Activated CD4-positive, alpha-beta T cell treated with anti-CD3 and anti-CD28 coated beads, Interleukin-2, amount 50 U/mL, for 24 hours (primary cell): ENCODE measurements around the gene SLC2A4.

Experiments
- DNase-seq, 2 donors: peaks; one replicate each; pipeline ENCODE4 v3.0.0-alpha.2; 2020; ENCODE audit warnings: low read depth in 1 of 2, low spot score in 1 of 2

The SLC2A4 gene

GRCh38 chr17:7246779-7247178, 34.7 kb upstream of the SLC2A4 start:
- no peak for DNase-seq

DNA sequence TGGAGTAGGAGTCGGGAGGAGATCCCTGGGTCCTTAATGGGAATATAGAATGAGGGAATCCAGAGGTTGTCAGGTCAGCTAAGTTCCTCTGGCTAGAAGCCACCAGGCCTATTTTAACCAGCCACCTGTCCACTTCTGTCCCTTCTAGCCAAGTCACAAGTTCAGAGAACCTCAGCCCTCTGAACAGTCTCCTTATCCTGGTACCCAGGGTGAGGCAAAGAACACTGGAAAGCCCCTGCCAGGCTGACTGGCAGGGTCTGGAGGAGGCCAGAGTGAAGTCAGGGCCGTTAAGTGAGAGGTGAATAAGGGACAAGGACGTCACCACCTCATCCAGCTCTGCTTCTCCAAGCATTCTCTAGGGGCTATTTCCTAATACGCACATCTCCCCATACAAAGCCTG, 32.7 kb upstream of the SLC2A4 start:
- no peak for DNase-seq

DNA sequence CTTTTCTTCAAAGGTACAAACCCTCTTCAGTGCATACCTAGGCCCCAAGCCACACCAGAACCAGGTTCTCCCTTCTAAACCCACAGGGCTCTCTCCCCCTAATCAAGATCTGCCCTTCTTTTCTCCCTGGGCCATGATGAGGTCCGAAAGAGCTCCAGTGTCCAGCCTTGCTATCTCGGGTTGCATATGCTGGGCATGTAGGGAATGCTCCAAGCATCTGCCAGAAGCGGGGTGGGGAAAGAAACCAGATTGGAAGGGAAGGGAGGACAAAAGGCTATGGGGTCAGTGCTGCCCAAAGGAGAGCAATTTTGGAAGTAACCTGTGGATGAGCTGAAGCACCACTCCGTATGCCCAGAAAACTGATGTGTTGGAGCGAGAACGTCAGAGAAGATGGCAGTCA, 32.3 kb upstream of the SLC2A4 start:
- DNase-seq: no peak

DNA sequence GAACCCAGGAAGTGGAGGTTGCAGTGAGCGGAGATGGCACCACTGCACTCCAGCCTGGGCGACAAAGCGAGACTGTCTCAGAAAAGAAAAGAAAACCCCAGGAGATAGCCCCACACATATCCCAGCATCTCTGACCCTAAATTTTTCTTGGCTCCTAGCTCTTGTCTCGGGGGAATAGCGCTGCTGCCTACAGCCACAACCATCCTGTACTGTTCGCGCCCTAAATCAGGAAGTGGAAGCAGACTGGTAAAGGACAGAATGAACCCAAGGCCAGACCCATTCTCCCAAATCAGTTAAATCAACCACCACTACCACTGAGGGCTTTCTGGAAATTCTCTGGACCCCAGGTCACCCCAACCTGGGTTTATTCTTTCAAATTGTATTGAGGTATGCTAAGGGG, 31.7 kb upstream of the SLC2A4 start:
- no peak for DNase-seq

DNA sequence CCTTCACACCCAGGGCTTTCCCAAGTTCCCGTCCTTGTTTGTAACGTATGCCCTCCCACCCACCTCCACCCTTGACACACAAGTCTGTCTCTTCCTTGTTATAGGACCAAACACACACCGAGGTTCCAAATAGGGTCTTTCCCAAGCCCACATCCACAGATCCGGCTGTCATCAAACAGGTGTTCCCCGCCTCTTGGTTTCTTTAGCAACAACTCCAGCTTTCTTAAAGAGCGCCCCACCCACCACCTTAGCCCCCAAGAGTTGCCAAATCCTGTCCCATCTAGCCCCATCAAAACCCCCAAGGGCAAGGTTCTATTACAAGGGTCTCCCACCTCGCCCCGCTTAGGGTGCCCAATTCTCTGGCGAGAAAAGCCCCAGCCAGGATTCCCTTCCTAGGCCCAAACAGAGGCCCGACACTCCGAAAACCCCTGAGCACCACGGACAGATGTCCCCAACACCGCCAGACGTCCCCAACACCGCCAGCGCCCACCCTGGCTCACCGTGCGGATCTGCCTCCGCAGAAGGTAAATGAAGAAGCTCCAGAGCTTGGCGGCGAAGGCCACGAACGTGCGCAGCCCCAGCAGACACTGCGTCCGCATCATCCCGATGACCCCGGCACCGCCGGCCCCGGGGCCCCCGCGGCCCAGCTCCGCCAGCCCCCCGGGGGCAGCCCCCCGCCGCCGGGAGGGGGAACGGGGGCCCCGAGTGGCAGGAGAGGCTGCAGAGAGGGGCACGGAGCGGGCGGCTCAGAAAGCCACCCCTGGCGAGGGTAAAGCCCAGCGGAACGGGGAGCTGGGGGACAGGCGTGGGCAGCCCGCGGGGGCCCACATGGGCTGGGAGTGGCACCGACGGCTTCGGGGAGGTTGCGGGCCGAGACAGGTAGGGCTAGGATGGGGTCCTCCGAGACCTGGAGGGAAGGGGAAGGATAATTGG, 30.6 kb upstream of the SLC2A4 start:
- DNase-seq: no peak

DNA sequence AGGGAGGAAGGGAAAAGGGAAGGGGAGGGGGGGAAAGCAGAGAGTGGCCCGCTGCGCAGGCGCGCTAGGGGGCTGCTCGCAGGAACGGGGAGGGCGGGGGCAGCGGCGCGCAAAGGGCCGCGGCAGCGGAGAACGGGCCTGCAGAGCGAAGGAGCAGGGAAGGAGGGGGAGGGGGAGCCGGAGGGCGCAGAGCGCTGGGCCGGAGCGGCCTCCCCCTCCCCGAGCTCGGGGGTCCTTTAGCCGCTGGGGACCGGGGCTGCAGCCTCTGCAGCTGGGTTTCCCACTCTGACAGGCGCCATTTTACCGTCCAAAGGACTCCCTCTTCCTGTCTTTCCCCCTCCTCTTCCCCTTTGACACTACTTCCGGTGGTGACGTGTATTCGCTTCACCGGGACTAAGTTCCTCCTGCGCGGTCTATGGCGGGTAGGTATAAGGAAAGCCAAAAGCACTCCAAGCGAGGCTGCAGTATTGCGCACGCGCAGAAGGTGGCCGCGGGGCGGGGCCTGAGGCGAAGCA, 29.8 kb upstream of the SLC2A4 start, which contains the start of gene CTDNEP1:
TSS of gene CTDNEP1 (minus strand) at position 74 of the 515 bp plus-strand sequence. CDS start 438 bp downstream, outside the sequence.
- DNase-seq: peak; percentile 98 to 100

GRCh38 chr17:7252176-7253043, 29.1 kb upstream of the SLC2A4 start, which contains the start of gene ELP5:
TSS of gene ELP5 (plus strand) at chr17:7252215. CDS start at chr17:7252551, 336 bp downstream.
- peak; percentile 79 to 80 for DNase-seq

DNA sequence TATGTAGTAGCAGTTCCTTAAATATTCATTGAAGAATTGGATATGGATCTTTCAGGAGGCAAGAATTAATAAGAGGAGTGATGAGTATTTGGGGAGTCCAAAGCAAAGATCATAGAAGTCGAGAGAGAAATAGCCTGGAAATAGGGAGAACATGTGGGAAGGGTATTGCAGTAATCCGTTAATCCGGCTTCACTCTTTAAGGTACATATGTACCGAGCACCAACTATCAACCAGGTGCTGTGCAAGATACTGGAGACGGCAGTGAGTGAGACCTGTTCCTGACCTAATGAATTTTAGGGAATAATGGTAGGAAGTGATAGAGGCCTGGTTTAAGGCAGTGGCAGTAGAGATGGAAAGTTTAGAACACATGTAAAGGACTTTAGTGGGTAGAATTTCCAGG, 28.4 kb upstream of the SLC2A4 start:
- no peak for DNase-seq

- no peak for DNase-seq
Measured at GRCh38 chr17:7254511-7254910, 27.0 kb upstream of the SLC2A4 start.

DNA sequence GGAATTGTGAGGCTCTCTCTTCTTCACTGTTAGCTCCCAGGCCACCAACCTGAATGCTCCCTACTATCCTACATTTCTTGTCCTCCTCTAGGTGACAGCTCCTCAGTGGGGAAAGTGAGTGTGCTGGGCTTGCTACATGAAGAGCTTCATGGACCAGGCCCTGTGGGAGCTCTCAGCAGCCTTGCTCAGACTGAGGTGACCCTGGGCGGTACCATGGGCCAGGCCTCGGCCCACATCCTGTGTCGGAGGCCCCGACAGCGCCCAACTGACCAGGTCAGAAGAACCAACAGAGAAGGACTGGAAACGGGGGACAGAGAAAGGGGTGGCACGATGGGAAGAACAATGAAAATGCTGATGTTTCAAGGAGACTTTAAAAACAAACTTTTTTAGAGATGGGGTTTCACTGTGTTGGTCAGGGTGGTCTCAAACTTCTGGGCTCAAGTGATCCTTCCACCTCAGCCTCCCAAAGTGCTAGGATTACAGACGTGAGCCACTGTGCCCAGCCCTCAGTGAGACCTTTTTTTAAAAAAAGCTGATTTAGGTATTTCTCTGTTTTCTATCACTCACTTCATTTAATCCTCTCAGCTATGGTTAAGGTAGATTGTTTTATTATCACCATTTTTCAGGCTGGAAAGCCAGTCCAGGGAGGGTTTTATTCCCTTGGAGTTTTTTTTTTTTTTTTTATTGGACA, 24.6 kb upstream of the SLC2A4 start:
- DNase-seq: no peak

DNA sequence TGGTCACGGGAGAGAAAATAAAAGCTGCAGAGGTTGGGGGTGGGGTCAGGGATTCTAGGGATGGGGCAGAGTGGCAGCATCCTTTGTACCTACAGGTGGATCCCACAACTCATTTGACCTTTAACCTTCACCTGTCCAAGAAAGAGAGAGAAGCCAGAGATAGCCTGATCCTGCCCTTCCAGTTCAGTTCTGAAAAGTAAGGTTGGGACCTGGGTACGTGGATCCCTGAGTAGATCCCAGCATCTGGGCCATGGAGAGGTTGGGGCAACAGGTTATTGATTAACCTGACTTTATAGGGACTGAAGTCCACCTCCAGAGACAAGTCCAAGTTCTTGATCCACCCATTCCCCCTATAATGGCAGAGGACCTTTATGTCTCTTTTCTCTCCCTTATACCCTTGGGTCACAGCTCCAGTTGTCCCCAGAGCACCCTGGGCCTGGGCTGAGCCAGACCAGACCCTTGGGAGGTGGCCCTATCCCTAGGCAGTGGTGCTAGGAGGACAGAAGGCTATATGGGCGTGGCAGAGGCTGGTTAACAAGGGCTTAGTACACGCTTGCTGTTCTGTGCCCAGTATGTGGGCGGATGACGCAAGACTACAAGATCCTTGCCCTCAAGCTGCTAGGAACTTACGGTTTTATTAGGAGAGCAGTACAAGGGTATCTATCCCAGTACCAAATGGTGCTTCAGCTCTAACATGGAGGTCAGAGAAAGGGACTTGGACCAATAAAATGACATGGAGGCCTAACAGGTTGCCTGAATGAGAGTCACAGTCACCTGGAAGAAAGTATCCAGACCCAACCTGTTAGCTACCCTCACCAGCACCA, 22.6 kb upstream of the SLC2A4 start:
- no peak for DNase-seq

DNA sequence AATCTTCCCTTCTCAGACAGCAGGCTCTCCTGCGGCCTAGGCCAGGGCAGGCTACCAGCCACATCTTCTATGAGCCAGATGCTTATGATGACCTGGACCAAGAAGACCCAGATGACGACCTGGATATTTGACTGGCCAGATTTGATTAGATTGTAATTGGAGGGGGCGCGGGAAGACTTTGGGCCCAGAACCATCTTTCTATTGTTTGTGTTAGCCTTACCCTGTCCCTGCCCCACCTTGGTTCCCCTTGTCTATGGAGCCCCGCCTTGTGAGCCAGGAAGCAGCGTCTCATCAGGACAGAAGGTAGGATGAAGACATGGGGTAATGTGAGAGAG, 22.0 kb upstream of the SLC2A4 start:
- no peak for DNase-seq

DNA sequence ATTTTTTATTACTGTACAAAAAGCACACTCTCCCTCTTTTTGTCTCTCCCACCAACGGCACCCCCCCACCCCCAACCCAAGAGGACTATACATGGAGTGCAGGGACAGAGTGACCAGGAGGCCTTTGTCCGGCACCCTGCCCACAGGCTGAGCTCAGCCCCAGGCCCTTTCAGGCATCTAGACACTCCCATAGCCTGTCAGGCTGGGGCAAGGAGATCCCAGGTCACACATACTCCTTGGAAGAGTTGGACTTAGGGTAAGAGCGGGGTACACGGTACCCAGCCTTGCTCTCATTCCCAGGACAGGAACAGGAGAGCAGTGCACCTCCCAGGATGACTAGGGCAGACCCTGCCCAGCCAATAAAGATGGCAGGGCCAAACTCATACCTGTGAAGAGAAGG, 21.4 kb upstream of the SLC2A4 start:
- DNase-seq: no peak

DNA sequence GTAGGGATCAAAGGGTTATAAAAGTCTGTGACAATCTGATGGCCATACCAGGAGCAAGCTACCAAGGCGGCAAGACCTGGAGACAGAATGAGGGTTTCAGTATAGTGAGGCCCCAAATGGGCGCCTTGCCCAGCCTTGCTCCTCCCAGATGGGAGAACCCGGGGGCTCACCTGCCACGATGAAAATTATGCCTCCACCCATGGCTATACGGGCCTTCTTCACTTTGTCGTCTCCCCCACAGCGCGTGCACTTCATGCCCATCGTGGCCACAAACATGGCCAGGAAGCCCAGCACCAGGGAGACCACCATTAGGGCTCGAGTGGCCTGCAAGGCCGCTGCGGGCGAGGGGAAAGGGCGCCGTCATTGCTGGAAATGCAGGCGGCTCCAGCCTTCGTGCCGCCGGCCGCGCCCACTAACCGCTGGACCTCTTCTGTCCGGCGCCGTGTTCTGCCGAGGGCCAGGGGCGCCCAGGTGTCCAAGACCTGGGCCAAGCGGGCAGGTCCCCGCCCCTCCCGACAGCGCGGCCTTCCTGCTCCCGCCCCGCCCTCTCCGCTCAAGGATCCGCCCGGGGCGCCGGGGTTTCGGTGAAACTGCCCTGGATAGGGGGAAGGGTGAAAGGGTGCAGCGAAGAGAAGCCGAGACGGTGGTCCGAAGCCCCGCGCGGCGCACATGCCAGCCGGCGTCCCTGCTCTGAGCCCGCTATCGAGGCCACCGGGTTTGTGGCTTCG, 20.7 kb upstream of the SLC2A4 start:
- no peak for DNase-seq

GRCh38 chr17:7261379-7262191, 19.9 kb upstream of the SLC2A4 start:
- no peak for DNase-seq

- DNase-seq: no peak
Measured at GRCh38 chr17:7262192-7262934, 19.2 kb upstream of the SLC2A4 start, which contains the start of gene CLDN7. TSS of gene CLDN7 (minus strand) at chr17:7262478. CDS start at chr17:7262043, 435 bp downstream.

DNA sequence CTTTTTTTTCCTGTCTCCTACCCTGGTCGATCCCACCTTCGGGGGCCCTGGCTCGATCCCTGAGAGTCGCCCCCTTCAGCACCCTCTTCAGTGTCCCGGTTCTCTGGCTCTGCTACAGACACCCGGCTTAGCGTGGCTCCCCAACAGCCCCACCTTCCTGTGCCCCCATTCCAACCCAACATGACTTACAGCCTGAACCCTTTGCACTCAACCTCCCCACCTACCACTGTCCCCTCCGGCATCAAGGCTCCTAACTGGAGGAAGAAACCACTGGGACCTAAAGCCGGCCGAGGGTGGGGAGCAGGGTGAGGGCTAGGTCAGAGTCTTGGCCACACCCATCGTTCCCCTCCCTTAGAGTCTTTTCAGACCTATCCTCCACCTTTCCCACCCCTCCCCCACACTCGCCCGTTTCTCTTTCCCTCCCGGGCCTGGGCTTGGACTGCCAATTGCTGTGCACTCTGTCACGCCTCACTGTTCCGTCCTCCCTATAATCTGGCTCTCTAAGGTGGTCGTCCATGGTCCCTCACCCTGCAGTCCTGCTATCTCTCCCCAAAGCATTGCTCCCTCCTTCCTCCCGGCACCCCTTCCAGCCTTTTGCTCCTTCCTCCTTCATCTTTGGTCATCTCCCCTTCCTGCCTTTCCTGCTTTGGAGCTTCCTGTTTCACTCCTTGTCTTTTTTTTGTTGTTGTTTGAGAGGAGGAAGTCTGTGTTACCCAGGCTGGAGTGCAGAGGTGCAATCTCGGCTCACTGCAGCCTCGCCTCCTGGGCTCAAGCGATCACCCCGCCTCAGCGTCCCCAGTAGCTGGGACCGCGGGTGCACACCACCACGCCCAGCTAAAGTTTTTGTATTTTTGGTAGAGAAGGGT, 18.4 kb upstream of the SLC2A4 start:
- DNase-seq: no peak
